Glutamatergic neuron (in vitro differentiated cells): ENCODE results near the gene KIF1C. TPM values are rescaled to one million over a fixed set of nuclear protein-coding genes. Genes with fewer than 3 reads are reported as not detected.

ENCODE experiments used
- DNase-seq: peaks from one replicate; pipeline ENCODE4 v3.0.0; 2022
- H3K27ac Mint-ChIP-seq: one replicate; pipeline ENCODE4 v1.8.0; 2020; ENCODE audit warnings: mild to moderate bottlenecking, mixed read lengths, inconsistent platforms; ENCODE audit not compliant: unreplicated experiment
- H3K27me3 Mint-ChIP-seq: one replicate; pipeline ENCODE4 v1.8.0; 2020; ENCODE audit warnings: mild to moderate bottlenecking, moderate library complexity, mixed read lengths, inconsistent platforms; ENCODE audit not compliant: unreplicated experiment
- H3K36me3 Mint-ChIP-seq: one replicate; pipeline ENCODE4 v1.8.0; 2020; ENCODE audit warnings: mild to moderate bottlenecking, mixed read lengths, inconsistent platforms; ENCODE audit not compliant: unreplicated experiment
- H3K4me1 Mint-ChIP-seq: one replicate; pipeline ENCODE4 v1.8.0; 2020; ENCODE audit warnings: mild to moderate bottlenecking, low read depth, mixed read lengths, inconsistent platforms; ENCODE audit not compliant: unreplicated experiment
- H3K4me3 Mint-ChIP-seq: one replicate; pipeline ENCODE4 v1.8.0; 2020; ENCODE audit warnings: mild to moderate bottlenecking, mixed read lengths, inconsistent platforms; ENCODE audit not compliant: unreplicated experiment
- H3K9me3 Mint-ChIP-seq: one replicate; pipeline ENCODE4 v1.8.0; 2020; ENCODE audit warnings: mild to moderate bottlenecking, moderate library complexity, mixed read lengths, inconsistent platforms; ENCODE audit not compliant: unreplicated experiment
- microRNA-seq: library from miRNA; unstranded; fragments of <30 nt; microRNA quantifications from one replicate; pipeline ENCODE4, GENCODE V29; 2020; ENCODE audit not compliant: unreplicated experiment
- total RNA-seq: library from RNA; stranded (reverse); fragmentation: NEBNext Ultra II Directional; extraction: Animal tissue kit (Norgen Biotek cat#: 25700); gene quantifications from one replicate; pipeline ENCODE4 v1.2.1, GENCODE V29; 2021; ENCODE audit not compliant: unreplicated experiment
- TF ChIP-seq, protein P1 (sequence below): fragments of 200-600 bp; sonication (generic); IDR thresholded peaks from one replicate; pipeline ENCODE4 v1.5.0; 2021; ENCODE audit not compliant: partially characterized antibody, unreplicated experiment

KIF1C gene
- total RNA-seq, 1 donor from 2014 or later: 5.6 TPM

DNA sequence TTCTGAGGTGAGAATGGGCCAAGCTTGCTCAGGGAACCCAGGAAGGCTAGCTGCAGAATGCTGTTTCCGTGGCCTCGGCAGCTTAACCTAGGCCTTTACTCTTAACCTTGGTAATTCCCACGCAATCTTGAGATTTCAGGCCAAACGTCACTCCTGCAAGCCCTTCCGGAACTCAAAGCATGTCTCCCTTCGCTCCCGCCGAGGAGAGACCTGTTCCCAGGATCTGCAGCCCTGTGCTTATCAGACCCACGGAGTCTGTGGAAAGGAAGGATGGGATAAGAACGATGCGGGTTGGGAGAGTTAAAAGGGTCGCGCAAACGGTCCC is 80.0 kb downstream of the KIF1C start:
- peaks cover 17% of the 10 kb centered on the region for H3K36me3 Mint-ChIP-seq
- H3K9me3 Mint-ChIP-seq: peaks cover 4% of the 10 kb centered on the region
- H3K4me1 Mint-ChIP-seq: peaks cover 2% of the 10 kb centered on the region
- H3K27me3 Mint-ChIP-seq: peaks cover 5% of the 10 kb centered on the region
- peak overlapping the region; percentile 69 for H3K27ac Mint-ChIP-seq
- TF ChIP-seq, protein P1, sequence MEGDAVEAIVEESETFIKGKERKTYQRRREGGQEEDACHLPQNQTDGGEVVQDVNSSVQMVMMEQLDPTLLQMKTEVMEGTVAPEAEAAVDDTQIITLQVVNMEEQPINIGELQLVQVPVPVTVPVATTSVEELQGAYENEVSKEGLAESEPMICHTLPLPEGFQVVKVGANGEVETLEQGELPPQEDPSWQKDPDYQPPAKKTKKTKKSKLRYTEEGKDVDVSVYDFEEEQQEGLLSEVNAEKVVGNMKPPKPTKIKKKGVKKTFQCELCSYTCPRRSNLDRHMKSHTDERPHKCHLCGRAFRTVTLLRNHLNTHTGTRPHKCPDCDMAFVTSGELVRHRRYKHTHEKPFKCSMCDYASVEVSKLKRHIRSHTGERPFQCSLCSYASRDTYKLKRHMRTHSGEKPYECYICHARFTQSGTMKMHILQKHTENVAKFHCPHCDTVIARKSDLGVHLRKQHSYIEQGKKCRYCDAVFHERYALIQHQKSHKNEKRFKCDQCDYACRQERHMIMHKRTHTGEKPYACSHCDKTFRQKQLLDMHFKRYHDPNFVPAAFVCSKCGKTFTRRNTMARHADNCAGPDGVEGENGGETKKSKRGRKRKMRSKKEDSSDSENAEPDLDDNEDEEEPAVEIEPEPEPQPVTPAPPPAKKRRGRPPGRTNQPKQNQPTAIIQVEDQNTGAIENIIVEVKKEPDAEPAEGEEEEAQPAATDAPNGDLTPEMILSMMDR: no peak
- peak overlapping the region; percentile 91 for H3K4me3 Mint-ChIP-seq
- DNase-seq: no peak

Small RNA genes lying within 50 kb of the gene (microRNA-seq; reads per million reads assigned to microRNA genes)
- gene MIR6864 (0.41 reads per million), gene MIR6865 (1.4 reads per million, percentile 3 among the genes with 10 or more reads in this experiment)

Other genes starting within 250 kb of the KIF1C start
- not detected for gene TM4SF5, start 226.1 kb upstream of the KIF1C start, total RNA-seq
- gene VMO1, start 211.6 kb upstream of the KIF1C start, total RNA-seq: 2.5 TPM
- gene GLTPD2, start 209.0 kb upstream of the KIF1C start, total RNA-seq: not detected
- gene PSMB6, start 201.8 kb upstream of the KIF1C start, total RNA-seq: 128 TPM
- gene PLD2, start 190.8 kb upstream of the KIF1C start, total RNA-seq: 61.4 TPM
- gene MINK1, start 164.6 kb upstream of the KIF1C start, total RNA-seq: 130 TPM
- 11.1 TPM for gene C17orf107, start 98.4 kb upstream of the KIF1C start, total RNA-seq
- gene CHRNE, start 94.9 kb upstream of the KIF1C start, total RNA-seq: 0.69 TPM
- gene GP1BA, start 65.7 kb upstream of the KIF1C start, total RNA-seq: 0.47 TPM
- gene SLC25A11, start 57.9 kb upstream of the KIF1C start, total RNA-seq: 72.2 TPM
- gene RNF167, start 57.7 kb upstream of the KIF1C start, total RNA-seq: 96.1 TPM
- 356 TPM for gene PFN1, start 49.4 kb upstream of the KIF1C start, total RNA-seq
- gene ENO3, start 46.8 kb upstream of the KIF1C start, total RNA-seq: 62.1 TPM
- gene SPAG7, start 30.1 kb upstream of the KIF1C start, total RNA-seq: 69.6 TPM
- gene CAMTA2, start 10.3 kb upstream of the KIF1C start, total RNA-seq: 61.4 TPM
- gene INCA1, start 428 bp upstream of the KIF1C start, total RNA-seq: 0.44 TPM
- gene SLC52A1, start 37.5 kb downstream of the KIF1C start, total RNA-seq: not detected
- gene ZFP3, start 80.5 kb downstream of the KIF1C start, total RNA-seq: 4.9 TPM
- 44.5 TPM for gene ZNF232, start 113.9 kb downstream of the KIF1C start, total RNA-seq
- 4.7 TPM for gene USP6, start 118.1 kb downstream of the KIF1C start, total RNA-seq
- gene ZNF594, start 193.9 kb downstream of the KIF1C start, total RNA-seq: 21.2 TPM
- not detected for gene SCIMP, start 236.9 kb downstream of the KIF1C start, total RNA-seq